ENCODE measurements around the gene CACNB1.
A peak's percentile ranks its signal among the peaks of the same experiment; 100 is the strongest.

The CACNB1 gene

DNA sequence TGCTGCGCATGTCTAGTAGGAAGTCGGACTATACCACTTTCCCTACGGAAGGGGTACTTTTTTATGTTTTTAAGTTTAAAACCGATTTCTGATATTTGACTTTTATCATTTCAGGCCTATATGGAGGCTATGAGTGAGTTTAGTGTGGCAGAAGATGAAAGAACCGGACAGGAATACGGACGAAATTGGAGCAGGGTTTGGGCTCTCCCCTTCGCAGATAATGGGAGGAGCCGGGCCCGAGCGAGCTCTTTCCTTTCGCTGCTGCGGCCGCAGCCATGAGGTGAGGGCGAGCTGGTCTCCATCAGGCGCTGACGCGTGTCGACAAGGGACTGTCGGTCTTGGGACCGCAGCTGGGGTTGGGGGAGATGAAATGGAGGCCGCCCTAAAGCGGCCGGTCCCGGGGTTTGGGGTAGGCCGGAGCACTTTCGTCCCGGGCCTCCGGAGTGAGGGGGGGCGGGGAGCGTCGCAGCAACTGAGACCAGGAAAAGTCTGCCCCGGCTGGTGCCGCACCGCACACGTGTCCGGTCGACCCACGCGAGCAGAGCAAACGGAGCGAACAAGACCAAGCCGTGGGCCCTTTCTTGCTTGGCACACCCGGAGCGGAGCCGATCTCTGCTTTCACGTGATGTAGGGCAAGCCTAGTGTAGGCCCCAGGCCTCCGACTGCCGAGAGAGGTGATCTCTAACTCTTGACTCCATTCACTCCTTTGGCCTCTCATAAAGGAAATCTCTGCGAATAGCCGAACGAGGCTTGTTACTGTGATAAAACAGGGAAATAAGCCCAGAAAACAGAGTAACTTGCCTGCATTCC is 2.8 kb upstream of the CACNB1 start, which contains the start of gene RPL19:
RPL19 (plus strand) TSS at position 214 of the 810 bp plus-strand sequence; CDS start at position 276, 62 bp downstream.
- peak in 1 of 2 experiments; percentile 90 for DNase-seq

DNA sequence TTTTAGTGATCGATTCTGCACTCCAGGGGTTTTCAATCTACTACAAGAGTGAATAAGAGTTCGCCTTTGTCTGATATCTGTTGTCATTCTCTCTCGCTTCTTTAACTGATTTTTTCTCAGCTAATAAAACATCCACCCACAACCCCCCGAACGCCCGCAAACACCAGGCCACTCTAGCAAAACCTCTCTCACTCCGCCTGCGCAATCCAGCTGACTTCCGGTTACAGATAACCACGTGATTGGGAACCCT is 2.3 kb upstream of the CACNB1 start:
- peak; percentile 86 to 93 for DNase-seq

DNA sequence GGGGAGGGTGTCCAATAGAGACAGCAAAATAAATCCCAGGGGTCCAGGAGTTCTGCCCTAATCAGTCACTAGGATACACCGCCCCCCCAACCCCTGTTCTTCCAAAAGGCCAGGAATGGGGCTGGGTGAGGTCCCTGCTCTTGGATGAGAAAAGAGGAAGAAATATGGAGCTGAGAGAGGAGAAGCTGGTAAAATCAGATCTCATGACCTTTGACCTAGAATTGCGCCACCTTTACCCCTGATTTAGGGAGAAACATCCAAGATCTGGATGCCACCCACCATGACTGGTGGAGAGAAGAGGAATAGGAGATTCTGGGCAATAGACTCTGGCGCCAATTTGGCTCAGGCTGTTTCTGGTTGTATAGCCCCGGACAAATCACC is 707 bp upstream of the CACNB1 start:
- DNase-seq = no peak

DNA sequence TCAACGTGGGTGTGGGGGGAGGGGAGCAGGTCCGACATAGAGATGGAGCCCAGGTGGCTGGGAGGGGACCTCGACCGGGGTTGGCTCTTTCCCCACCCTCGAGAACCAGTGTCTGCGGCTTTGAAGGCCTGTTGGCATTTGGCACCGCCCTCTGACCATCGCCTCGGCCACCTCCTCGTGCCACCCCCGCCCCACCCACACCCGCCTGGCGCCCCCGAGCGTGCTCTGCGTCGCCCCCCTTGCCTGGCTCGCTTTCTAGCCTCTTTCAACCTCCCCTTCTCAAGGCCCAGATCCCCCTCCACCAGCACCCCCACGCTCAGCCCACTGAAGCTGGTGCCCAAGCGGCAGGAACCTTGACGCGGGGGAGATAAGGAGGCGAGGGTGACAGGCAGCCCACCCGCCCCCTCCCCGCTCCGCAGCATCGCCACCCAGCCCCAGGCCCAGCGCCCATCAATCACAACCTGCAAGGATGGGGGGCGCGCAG is 619 bp downstream of the CACNB1 start:
- DNase-seq = peak in 1 of 2 experiments; percentile 58

DNA sequence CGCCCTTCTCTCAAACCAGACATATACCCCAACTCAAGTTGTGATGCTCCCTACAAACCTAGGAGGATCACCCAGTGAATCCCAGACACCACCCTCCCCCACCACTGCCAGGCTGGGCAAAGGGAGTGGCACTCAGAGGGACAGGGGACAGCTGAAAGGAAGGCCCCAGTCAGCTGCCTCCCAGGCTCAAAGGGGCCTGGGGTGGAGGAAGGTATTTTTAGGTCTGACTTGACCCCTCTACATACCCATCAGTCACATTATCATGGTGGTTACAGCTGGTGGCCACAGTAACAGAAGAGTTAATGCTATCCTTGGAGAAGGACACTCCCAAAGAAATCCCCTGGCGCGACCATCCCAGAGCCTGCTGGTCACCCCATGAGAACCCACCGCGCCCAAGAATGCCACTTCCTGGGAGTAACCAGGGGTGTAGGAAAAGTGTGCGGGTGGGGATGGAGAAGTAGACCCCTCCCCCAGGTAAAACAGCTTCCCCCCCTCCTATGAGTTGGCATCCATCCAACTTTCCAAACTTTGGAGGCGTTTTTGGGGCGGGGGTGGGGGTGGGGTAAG is 1.1 kb downstream of the CACNB1 start:
- DNase-seq = no peak

DNA sequence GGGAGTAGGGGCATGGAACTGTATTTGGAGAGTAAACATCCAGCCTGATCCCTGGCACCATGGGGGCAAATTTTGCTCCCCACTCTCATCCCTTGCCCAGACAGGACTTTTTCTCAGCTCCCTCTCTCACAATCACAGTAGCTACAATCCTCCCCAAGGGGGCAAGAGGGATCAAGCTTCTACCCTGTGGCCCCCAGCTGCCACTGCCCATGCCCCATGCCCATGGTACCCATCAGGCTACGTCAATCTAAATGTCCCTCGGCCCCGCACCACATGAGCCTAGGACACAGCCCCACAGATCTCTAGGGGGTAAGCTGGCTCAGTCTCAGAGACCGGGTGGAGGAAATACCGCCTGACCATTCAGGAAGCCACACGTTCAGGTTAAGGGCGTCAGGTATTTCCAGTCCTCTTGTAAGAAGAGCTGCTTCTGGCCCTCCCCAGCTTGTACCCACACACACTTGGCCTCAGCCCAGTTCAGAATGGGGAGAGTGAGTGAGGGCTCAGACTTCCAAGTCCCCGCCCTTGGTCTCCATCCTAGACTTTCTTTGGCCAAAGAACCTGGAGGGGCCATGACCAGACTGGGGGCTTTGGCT is 1.8 kb downstream of the CACNB1 start:
- no peak for DNase-seq

DNA sequence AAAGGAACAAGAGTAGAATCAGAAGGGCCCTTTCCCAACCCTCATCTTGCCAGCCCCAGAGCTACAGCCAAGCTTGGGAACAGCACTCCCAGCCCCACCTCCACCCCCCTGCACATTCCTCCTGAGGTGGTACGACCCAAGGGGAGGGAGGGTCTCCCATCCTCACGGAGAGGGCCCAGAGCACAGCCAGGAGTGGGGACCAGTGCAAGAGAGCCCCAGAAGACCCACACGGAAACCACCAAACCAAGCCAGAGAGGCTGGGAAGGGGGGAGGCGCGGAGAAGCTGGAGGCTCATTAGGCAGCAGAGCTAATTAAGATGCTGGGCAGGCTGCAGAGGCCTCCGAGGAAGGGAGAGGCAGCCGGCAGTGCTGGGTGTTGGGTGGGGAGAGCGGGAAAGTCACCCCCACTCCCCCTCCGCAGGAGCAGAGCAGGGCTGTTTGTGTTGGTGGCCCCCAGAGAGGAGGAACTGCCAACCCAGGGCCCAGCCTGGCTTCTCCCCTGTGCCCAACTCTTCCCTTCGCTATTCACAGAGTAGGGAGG is 2.4 kb downstream of the CACNB1 start:
- no peak for DNase-seq

DNA sequence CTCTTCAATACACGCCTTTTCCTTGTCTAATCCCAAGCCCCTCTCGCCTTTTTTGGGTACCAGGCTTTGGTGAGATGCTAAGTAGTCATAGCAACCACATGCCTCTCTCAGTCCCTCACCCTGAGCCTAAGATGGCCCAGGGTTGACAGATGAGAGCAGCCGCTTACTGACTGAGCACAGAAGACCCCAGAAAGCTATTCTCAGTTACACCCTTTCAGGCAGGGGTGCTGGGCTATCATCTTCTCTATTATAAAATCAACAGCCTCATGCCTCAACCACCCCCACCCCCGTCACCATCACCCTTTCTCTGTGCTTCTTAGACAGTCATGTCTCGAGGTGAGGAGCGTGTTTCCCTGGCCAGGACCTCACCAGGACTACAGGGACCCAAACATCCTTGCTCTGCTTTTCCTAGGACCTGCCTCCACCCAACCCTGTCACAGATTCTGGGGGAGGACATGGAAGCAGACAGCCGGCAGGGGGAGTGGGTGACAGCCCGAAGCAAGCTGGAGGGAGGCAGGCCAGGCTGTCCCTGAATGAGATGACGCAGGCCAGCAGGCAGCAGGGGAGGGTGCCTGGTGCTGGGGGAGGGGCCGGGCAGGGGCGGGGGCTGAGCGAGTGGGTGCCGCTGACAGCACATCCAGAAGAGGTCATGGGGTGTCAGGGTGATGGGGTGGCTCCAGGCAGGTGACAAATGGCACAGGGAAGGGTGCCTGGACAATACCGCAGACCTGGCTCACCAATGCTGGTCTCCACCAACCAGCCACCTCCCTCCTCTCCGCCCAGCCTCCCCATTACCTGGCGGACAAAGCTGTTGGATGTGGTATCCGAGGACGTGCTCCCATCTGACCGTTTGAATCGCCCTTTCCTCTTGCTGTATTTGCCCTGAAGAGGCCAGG is 3.1 kb downstream of the CACNB1 start:
- peak in 1 of 2 experiments; percentile 31 for DNase-seq

DNA sequence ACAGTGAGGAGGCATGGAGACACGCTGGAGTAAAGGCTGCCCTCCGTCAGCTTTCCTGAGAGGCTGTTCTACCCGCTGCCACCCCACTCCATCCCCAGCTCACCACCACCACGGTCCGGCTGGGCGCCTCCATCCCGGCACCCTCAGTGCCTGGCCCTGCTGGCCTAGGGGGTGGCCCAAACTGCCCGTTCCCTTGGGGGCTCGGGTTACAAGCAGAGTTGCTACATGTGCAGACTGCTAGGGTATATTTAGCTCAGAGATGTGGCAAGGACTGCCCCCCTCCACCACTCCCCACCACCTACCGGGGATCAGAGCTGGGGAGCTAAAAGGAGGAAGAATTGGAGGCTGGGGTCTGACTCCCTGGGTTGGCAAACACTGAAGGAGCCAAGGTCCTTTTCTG is 4.1 kb downstream of the CACNB1 start:
- no peak for DNase-seq

DNA sequence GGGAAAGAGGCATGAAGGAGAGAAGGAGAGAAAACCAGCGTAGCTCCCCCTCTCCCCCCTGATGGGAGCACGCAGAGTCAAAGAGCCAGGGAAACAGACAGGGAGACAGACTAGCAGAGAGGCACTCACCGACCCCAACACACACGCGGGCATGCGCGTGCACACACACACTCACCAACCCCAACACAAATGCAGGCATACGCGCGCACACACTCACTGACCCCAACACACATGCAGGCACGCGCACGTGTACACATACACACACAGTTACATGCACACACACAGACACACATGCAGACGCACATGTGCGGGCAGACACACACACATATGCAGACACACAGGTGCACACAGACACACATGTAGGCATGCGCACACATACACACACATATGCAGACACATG is 4.6 kb downstream of the CACNB1 start:
- no peak for DNase-seq

DNA sequence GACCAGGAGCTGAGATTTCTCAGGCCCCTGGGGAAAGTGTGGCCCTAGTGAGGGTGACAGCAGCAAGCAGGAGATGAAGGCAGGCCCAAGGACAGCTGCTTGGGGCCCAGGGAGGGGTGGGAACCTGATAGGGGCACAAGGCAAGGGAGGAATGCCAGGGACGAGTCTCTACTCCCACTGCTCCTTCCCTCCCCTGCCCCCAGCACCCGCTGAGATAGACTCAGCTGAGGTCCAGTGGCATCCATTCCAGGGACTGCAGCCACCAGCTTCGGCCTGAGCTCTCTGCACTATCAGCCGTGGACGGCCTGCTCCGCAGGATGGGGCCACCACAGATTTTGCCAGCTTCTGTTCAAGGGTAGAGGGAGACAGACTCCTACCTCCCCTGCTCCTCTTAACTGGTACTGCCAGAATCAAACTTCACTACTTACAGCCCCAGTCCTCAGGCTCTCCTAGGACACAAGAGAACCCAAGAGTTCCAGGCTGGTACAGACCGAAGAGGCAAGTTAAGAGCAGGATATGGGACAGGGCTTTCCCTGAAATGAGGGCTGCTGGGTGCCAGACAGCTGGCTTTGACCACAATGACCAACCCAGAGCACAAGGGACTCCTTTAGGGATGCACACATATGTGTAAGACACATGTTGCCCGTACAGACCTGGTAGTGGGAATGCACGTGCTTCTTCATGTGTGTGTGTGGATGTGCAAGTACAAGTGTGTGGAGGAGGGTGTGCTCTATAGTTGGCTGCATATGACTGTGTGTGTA is 5.5 kb downstream of the CACNB1 start:
- no peak for DNase-seq

DNA sequence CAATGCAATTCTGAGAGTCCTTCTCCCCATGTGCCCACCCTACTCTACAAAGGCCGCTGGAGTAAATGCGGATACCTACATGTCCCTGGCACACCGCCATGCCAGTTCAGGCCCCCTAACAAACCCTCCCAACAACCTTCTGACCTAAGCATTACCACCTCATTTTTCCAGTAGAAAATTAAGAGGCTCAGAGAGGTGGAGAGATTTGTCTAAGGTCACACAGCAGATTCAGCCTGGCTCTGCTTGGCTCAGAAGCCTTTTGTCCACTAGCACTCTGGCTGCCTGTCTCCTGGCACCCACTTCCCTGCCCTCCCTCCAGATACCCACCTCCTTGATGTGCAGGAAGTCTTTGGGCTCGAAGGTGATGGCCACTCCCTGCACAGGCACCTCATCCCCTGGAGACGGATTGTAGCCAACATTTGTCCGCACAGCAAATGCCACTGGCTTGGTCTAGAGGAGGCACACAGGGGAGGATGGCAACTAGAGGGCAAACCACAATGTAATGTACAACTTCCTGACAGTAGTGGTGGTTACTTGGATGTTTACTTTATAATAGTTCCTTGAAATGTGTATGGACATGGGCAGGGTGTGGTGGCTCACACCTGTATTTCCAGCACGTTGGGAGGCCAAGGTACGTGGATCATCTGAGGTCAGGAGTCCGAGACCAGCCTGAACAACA is 10.2 kb downstream of the CACNB1 start:
- no peak for DNase-seq

DNA sequence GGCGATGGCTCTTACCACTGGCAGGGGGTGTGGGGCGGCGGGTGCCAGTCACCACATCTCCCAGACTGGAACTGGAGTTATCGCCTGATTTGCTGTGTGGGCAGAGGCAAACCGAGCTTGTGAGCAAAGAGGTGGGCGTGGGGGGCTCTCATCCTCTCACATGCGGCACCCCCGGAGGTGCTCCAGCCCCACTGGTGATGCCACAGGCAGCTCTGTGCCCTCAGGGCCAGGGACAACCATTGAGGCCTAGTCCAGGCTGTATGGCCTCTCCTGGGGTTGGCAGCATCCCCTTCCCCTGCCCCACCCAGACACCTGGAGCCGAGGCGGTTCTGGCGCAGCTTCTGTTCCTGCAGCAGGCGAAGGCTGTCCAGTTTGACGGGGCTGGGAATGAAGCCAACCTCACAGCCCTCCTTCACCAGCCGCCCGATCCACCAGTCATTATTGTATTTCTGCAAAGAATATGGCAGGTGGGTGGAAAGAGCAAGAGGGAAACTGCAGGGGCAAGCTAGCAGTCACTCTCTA is 10.9 kb downstream of the CACNB1 start:
- no peak for DNase-seq

DNA sequence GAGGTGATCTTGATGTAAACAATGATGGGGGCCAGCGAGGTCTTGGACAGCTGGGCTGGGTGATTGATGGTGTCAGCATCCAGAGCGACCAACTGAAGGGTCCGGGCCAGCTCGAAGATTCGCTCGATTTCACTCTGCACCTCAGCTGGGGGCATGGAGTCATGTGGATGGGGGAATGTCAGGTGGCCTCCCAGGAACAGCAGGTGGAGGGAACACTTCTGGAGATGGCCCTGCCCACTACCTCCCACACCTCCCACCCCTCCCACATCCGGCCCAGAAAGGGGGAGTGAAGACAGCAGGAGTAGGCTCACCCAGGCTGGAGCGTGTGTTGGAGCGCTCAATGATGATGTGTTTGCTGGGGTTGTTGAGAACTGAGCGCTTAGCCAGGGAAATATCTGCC is 13.7 kb downstream of the CACNB1 start:
- DNase-seq = no peak

DNA sequence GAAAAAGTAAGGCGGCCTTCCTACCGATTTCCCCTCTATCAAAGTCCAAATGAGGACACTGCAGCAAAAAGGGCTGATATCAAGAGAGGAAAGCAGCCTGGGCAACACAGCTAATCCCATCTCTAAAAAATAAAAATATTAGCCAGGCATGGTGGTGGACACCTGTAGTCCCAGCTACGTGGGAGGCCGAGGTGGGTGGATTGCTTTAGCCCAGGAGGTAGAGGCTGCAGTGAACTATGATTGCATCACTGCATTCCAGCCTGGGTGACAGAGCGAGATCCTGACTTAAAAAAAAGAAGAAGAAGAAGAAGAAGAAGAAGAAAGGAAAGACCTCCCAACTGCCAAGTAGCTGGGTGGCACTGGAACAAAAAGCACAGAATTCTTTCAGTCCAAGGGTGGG is 14.4 kb downstream of the CACNB1 start:
- no peak for DNase-seq

DNA sequence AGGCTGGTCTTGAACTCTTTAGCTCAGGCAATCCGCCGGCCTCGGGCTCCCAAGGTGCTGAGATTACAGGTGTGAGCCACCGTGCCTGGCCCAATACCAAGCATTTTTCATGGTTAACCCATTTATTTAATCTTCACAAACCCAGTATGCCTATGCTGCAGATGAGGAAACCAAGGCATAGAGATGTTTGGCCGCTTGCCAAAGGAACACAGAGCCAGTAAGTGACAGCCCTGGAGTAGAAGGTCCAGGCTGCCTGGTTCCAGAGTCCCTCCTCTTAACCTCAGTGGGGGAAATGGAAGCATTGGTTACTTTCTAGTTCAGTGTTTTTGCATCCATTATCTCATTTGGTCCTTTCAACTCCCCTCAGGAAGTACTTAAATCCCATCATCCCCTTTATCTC is 16.2 kb downstream of the CACNB1 start:
- no peak for DNase-seq

DNA sequence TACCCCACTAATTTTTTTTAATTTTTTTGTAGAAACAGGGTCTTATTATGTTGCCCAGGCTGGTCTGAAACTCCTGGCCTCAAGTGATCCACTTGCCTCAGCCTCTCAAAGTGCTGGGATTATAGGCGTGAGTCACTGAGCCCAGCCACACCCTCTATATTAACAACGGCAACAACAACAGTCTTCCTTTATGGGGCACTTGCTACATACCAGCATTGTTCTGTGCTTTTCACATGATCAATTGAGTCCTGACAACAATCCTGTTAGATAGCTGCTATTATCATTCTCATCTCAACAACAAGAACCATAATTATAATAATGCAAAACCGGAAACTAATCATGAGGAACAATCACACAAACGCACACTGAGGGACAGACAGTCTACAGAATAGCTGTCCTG is 18.9 kb downstream of the CACNB1 start:
- no peak for DNase-seq

DNA sequence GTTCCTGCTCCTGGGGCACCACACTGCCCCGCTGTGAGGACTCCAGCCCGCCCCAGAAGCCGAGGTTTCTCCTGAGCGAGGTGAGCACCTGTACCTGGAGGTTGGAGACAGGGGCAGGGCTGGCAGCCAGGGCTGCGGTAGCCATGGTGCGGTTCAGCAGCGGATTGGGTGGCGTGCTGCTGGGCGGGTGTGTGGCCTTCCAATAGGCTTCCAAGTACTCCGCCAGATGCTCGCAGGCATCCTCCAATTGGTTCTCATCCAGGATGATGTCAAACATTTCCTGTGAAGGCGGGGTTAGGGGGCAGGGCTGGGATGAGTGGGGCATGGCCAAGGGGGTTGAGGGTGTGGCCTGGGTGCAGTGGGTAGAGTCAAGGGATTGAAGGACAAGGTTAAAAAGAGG is 20.2 kb downstream of the CACNB1 start:
- peak in 1 of 2 experiments; percentile 35 for DNase-seq

DNA sequence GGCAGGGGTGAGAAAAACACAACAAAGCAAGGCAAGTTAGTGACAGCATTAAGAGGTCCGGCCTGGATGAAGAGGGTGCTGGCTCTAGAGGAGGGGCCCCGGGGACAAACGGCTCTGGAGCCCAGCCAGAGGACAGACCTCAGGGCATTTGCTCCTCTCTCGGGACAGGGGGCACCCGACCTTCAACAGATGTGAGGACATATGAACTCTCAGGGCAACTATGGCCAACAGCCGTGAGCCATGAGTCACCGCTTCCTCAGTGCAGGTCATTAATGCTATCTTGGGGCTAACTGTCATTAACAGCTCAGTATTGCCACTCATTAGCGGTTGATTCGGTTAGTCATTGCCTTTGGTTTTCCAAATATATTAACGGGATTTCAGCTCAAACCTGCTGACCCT is 21.8 kb downstream of the CACNB1 start:
- no peak for DNase-seq

DNA sequence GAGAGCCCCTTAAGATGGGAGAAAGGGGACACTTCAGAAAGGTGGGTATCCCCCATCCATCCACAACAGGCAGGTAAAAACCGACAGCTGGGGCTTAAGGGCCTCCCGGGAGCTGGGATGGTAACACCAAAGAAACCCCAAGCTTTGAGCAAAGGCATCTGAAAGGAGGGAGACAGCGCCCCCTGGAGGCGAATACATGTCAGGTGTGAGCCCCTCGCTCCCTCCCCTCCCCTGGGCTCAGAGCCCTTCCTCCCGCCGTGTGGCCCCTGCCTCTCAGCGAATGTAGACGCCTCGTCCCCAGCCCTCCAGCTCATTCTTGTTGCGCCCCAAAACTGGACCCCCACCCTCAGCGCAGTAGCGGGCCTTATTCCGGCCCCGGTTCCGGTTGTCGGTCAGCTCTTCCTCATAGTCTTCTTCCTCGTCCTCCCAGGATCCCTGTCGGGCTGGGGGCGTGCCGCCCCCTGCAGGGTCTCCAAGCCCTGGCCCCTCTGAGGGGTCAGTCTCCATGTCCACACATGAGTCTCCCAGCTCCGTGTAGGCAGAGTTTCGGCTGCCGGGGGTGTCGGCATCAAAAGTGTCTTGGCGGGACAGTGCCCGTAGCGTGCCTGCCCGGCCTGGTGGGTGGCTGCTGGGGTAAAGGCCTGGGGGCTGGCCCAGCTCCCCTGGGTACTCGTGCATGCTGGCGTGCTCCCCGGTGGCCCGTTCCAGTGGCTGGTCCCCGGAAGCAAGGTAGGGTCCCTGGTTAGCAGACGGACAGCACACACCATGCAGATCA is 22.4 kb downstream of the CACNB1 start:
- peak; percentile 39 to 82 for DNase-seq

Data from NCI-H526 (cell line).